Neuronal stem cell (in vitro differentiated cells): Measurements from ENCODE around the gene LRMDA.
A peak's percentile ranks its signal among the peaks of the same experiment; 100 is the strongest.

Experiments used
- DNase-seq: peaks from one replicate; pipeline ENCODE4 v3.0.0-alpha.2; 2013; ENCODE audit warnings: low spot score
- H2AFZ ChIP-seq: one replicate; pipeline ENCODE4 v1.6.1; 2013; ENCODE audit warnings: mild to moderate bottlenecking, low read length, inconsistent platforms
- H2AK5ac ChIP-seq: 2 replicates; pipeline ENCODE4 v1.6.1; 2013; ENCODE audit warnings: low read depth, mild to moderate bottlenecking, inconsistent platforms, low read length, moderate library complexity, mixed read lengths
- H2BK120ac ChIP-seq: 2 replicates; pipeline ENCODE4 v1.6.1; 2013; ENCODE audit warnings: low read depth, mild to moderate bottlenecking, inconsistent platforms, low read length, moderate library complexity, mixed read lengths
- H2BK12ac ChIP-seq: one replicate; pipeline ENCODE4 v1.6.1; 2013; ENCODE audit warnings: low read length, inconsistent platforms
- H2BK15ac ChIP-seq: 2 replicates; pipeline ENCODE4 v1.6.1; 2013; ENCODE audit warnings: mild to moderate bottlenecking, low read length, inconsistent platforms, mixed read lengths
- H2BK5ac ChIP-seq: one replicate; pipeline ENCODE4 v1.6.1; 2013; ENCODE audit warnings: inconsistent platforms, mild to moderate bottlenecking, low read length, moderate library complexity
- H3K14ac ChIP-seq: one replicate; pipeline ENCODE4 v1.6.1; 2013; ENCODE audit warnings: low read length, inconsistent platforms
- H3K18ac ChIP-seq: 2 replicates; pipeline ENCODE4 v1.6.1; 2013; ENCODE audit warnings: low read length, inconsistent platforms
- H3K23ac ChIP-seq: 2 replicates; pipeline ENCODE4 v1.6.1; 2013; ENCODE audit warnings: low read depth, mild to moderate bottlenecking, mixed read lengths, low read length, inconsistent platforms; ENCODE audit not compliant: poor library complexity
- H3K27ac ChIP-seq: replicated peaks from 3 replicates; pipeline ENCODE4 v1.5.1; 2013; ENCODE audit warnings: low read length, inconsistent platforms
- H3K27me3 ChIP-seq, 3 experiments: 2 replicates each; pipeline ENCODE4 v1.6.1; 2013; ENCODE audit warnings: low read length in 3 of 3, mild to moderate bottlenecking in 2 of 3, inconsistent platforms in 1 of 3, low read depth in 1 of 3, mixed read lengths in 1 of 3, moderate library complexity in 1 of 3; ENCODE audit not compliant: control insufficient read depth in 3 of 3, insufficient read depth in 3 of 3
- H3K36me3 ChIP-seq, 2 donors: replicated peaks in 1 of 2; 2 replicates each; pipeline ENCODE4 v1.6.1; 2013; ENCODE audit warnings: low read length in 2 of 2; ENCODE audit not compliant: control insufficient read depth in 2 of 2, insufficient read depth in 2 of 2
- H3K4ac ChIP-seq: 2 replicates; pipeline ENCODE4 v1.6.1; 2013; ENCODE audit warnings: inconsistent platforms, mild to moderate bottlenecking, low read length, moderate library complexity
- H3K4me1 ChIP-seq, 2 donors: 1 replicate in 1 of 2; 2 replicates in 1 of 2; pipeline ENCODE4 v1.6.1; 2013; ENCODE audit warnings: low read length in 2 of 2, low read depth in 1 of 2; ENCODE audit not compliant: control insufficient read depth in 2 of 2, insufficient read depth in 1 of 2
- H3K4me2 ChIP-seq: one replicate; pipeline ENCODE4 v1.6.1; 2013; ENCODE audit warnings: mild to moderate bottlenecking, low read length, inconsistent platforms; ENCODE audit not compliant: insufficient read depth, poor library complexity, severe bottlenecking
- H3K4me3 ChIP-seq, 2 donors: 2 replicates each; pipeline ENCODE4 v1.5.1; 2013; ENCODE audit warnings: low read length in 2 of 2, mild to moderate bottlenecking in 2 of 2, inconsistent platforms in 1 of 2, moderate library complexity in 1 of 2
- H3K79me1 ChIP-seq: one replicate; pipeline ENCODE4 v1.6.1; 2013; ENCODE audit warnings: low read depth, mild to moderate bottlenecking, inconsistent platforms, low read length, moderate library complexity
- H3K9ac ChIP-seq: one replicate; pipeline ENCODE4 v1.6.1; 2013; ENCODE audit warnings: mild to moderate bottlenecking, low read depth, low read length, inconsistent platforms; ENCODE audit not compliant: poor library complexity
- H3K9me3 ChIP-seq, 2 donors: replicated peaks in 1 of 2; 2 replicates each; pipeline versions ENCODE3 to v1.6.1; 2013; ENCODE audit warnings: low read length in 2 of 2, mild to moderate bottlenecking in 2 of 2, inconsistent platforms in 1 of 2, low read depth in 1 of 2, mixed read lengths in 1 of 2, moderate library complexity in 1 of 2; ENCODE audit not compliant: control insufficient read depth in 2 of 2, insufficient read depth in 1 of 2
- H4K8ac ChIP-seq: one replicate; pipeline ENCODE4 v1.6.1; 2013; ENCODE audit warnings: low read depth, mild to moderate bottlenecking, inconsistent platforms, low read length, moderate library complexity
- H4K91ac ChIP-seq: one replicate; pipeline ENCODE4 v1.6.1; 2013; ENCODE audit warnings: low read length, low read depth, mild to moderate bottlenecking, inconsistent platforms; ENCODE audit not compliant: poor library complexity
- WGBS, 2 donors: extraction: QIAGEN DNeasy Blood & Tissue Kit; methylation state at CpG; one replicate each; pipeline ENCODE4 v1.1.7; 2013; ENCODE audit warnings: missing lambda C conversion rate in 2 of 2, mixed read lengths in 1 of 2; ENCODE audit not compliant: insufficient read length in 2 of 2, insufficient replicate concordance in 1 of 2; ENCODE audit errors: extremely low coverage in 2 of 2; 5-methylcytosine and 5-hydroxymethylcytosine counted together

The LRMDA gene

GRCh38 chr10:75540981-75541380, 109.6 kb downstream of the LRMDA start:
- no peak overlapping the region for H3K18ac ChIP-seq

GRCh38 chr10:75541411-75541810, 110.0 kb downstream of the LRMDA start:
- H3K27ac ChIP-seq: peak overlapping the region; percentile 96

More at GRCh38 chr10:75540981-75541380, 109.6 kb downstream of the LRMDA start:
- Histone ChIP-seq H2BK120ac (no peak overlapping the region), H2BK5ac (no peak overlapping the region), H2AK5ac (no peak overlapping the region), H3K23ac (no peak overlapping the region), H3K27ac (peak overlapping the region; percentile 96), H3K4ac (no peak overlapping the region), H4K91ac (no peak overlapping the region), H3K4me2 (no peak overlapping the region), H2BK12ac (no peak overlapping the region), H3K79me1 (no peaks in the 10 kb centered on the region), H3K9me3 (no peaks in the 10 kb centered on the region), H2BK15ac (no peak overlapping the region), H2AFZ (no peak overlapping the region), H3K4me3 (no peak overlapping the region), H3K27me3 (no peaks in the 10 kb centered on the region), H3K14ac (no peak overlapping the region), H3K4me1 (peaks cover 32 to 70% of the 10 kb centered on the region in 2 donors), H3K9ac (no peak overlapping the region), H3K36me3 (no peaks in the 10 kb centered on the region), H4K8ac (no peak overlapping the region)
- DNase-seq: peak; percentile 29
- WGBS, 2 donors: no CpG with 5 or more reads among the region's 4 CpGs

GRCh38 chr10:75542084-75542483, 110.7 kb downstream of the LRMDA start:
- no CpG with 5 or more reads among the region's 2 CpGs for WGBS, 2 donors
- no peak overlapping the region for H4K8ac ChIP-seq
- peak overlapping the region; percentile 74 for H3K27ac ChIP-seq

More at GRCh38 chr10:75541411-75541810, 110.0 kb downstream of the LRMDA start:
- Histone ChIP-seq H2BK5ac (no peak overlapping the region), H4K91ac (no peak overlapping the region), H3K23ac (no peak overlapping the region), H3K27me3 (no peaks in the 10 kb centered on the region), H3K4me2 (peak overlapping the region; percentile 47), H2AFZ (peak overlapping the region; percentile 5), H2AK5ac (no peak overlapping the region), H4K8ac (no peak overlapping the region), H2BK12ac (no peak overlapping the region), H3K4me3 (no peak overlapping the region), H3K18ac (no peak overlapping the region), H3K9me3 (no peaks in the 10 kb centered on the region), H3K9ac (no peak overlapping the region), H3K14ac (no peak overlapping the region), H2BK15ac (no peak overlapping the region), H3K4me1 (peaks cover 32 to 70% of the 10 kb centered on the region in 2 donors), H3K4ac (no peak overlapping the region), H3K36me3 (no peaks in the 10 kb centered on the region), H3K79me1 (no peaks in the 10 kb centered on the region), H2BK120ac (no peak overlapping the region)
- no CpG with 5 or more reads among the region's 2 CpGs for WGBS, 2 donors
- no peak for DNase-seq

GRCh38 chr10:75542906-75543305, 111.5 kb downstream of the LRMDA start:
- Histone ChIP-seq H3K27ac (peak overlapping the region; percentile 74), H3K4me3 (peak overlapping the region in 1 of 2 donors; percentile 11)

More at GRCh38 chr10:75542084-75542483, 110.7 kb downstream of the LRMDA start:
- H2BK120ac ChIP-seq: no peak overlapping the region
- peak overlapping the region; percentile 5 for H2AFZ ChIP-seq
- H3K79me1 ChIP-seq: no peaks in the 10 kb centered on the region
- peak; percentile 79 for DNase-seq
- no peak overlapping the region for H3K9ac ChIP-seq
- no peak overlapping the region for H2BK12ac ChIP-seq
- no peaks in the 10 kb centered on the region for H3K9me3 ChIP-seq
- H3K36me3 ChIP-seq: no peaks in the 10 kb centered on the region
- no peak overlapping the region for H3K14ac ChIP-seq
- H2BK5ac ChIP-seq: no peak overlapping the region
- H3K4me2 ChIP-seq: no peak overlapping the region
- no peak overlapping the region for H3K4me3 ChIP-seq
- no peak overlapping the region for H2AK5ac ChIP-seq
- H3K23ac ChIP-seq: no peak overlapping the region
- H3K4me1 ChIP-seq: peaks cover 32 to 70% of the 10 kb centered on the region in 2 donors
- H3K4ac ChIP-seq: no peak overlapping the region
- no peak overlapping the region for H2BK15ac ChIP-seq
- H4K91ac ChIP-seq: no peak overlapping the region
- H3K18ac ChIP-seq: no peak overlapping the region
- H3K27me3 ChIP-seq: no peaks in the 10 kb centered on the region

More at GRCh38 chr10:75542906-75543305, 111.5 kb downstream of the LRMDA start:
- H2BK12ac ChIP-seq: no peak overlapping the region
- DNase-seq: no peak
- H3K4me1 ChIP-seq: peaks cover 31 to 71% of the 10 kb centered on the region in 2 donors
- H4K8ac ChIP-seq: no peak overlapping the region
- peak overlapping the region; percentile 76 for H2AFZ ChIP-seq
- no peaks in the 10 kb centered on the region for H3K27me3 ChIP-seq
- H3K9ac ChIP-seq: no peak overlapping the region
- H3K79me1 ChIP-seq: no peaks in the 10 kb centered on the region
- H3K14ac ChIP-seq: no peak overlapping the region
- no peak overlapping the region for H3K4ac ChIP-seq
- no peak overlapping the region for H2AK5ac ChIP-seq
- H3K4me2 ChIP-seq: no peak overlapping the region
- H3K23ac ChIP-seq: no peak overlapping the region
- no peak overlapping the region for H2BK120ac ChIP-seq
- H3K36me3 ChIP-seq: no peaks in the 10 kb centered on the region
- H2BK5ac ChIP-seq: no peak overlapping the region
- H3K18ac ChIP-seq: peak overlapping the region; percentile 13
- H4K91ac ChIP-seq: no peak overlapping the region
- WGBS, 2 donors: no CpG with 5 or more reads among the region's 7 CpGs
- H3K9me3 ChIP-seq: no peaks in the 10 kb centered on the region
- no peak overlapping the region for H2BK15ac ChIP-seq
